Measurements from ENCODE around the gene GSE1.

DNA sequence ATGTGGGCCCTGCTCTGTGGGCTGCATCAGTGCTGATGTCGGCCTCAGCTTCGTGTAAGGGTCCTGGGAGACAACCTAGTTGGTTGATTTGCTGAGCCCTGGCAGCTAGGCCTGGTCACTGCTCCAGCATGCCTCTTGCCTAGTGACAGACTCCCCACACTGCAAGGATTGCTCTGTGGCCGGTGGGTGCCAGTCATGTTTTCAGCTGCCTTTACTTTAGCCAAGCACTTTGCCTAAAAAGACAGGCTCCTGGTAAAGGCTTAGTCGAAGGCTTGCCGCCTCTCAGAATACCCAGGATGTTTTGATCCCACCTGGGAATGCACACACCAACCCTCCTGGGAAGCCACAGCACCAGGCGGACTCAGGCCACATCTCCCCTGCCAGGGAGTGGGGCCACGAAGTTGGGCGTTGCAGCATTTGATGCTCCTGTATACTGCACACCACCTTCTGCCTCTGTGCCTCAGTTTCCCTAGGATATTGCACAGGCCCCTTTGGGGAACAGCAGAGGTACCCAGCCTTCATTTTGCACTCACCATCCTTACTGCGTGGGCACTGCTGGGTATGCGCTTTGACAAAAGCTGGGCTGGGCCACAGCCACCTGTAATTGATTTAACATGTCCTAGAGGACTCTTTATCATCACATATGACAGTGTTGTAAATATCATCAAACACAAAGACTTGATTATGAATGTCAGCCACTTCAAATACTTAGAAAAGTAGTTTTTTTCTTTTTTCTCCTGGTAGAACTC is 55.7 kb downstream of the GSE1 start:
- TF ChIP-seq, protein P1, sequence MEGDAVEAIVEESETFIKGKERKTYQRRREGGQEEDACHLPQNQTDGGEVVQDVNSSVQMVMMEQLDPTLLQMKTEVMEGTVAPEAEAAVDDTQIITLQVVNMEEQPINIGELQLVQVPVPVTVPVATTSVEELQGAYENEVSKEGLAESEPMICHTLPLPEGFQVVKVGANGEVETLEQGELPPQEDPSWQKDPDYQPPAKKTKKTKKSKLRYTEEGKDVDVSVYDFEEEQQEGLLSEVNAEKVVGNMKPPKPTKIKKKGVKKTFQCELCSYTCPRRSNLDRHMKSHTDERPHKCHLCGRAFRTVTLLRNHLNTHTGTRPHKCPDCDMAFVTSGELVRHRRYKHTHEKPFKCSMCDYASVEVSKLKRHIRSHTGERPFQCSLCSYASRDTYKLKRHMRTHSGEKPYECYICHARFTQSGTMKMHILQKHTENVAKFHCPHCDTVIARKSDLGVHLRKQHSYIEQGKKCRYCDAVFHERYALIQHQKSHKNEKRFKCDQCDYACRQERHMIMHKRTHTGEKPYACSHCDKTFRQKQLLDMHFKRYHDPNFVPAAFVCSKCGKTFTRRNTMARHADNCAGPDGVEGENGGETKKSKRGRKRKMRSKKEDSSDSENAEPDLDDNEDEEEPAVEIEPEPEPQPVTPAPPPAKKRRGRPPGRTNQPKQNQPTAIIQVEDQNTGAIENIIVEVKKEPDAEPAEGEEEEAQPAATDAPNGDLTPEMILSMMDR (IDR thresholded peaks at IDR 0.05; ENCODE audit: low read depth, low read length, poor library complexity, severe bottlenecking) = no peak
- no peak for TF ChIP-seq EZH2phosphoT487 (IDR thresholded peaks at IDR 0.05; ENCODE audit: borderline replicate concordance, low read length)

Data from DOHH2 (cell line).